NCI-H524 treated with DMSO at 0.1 percent for 48 hours (cell line): Measurements from ENCODE around the gene GFER.
"Not testable (repeated sequence)": the region's sequence is repeated elsewhere in the genome, so short reads cannot be mapped to it uniquely, and the experiment has no call there.

Experiments
- DNase-seq: peaks from one replicate; lab custom pipeline; 2025; lab: John Stamatoyannopoulos, UW

The GFER gene

DNA sequence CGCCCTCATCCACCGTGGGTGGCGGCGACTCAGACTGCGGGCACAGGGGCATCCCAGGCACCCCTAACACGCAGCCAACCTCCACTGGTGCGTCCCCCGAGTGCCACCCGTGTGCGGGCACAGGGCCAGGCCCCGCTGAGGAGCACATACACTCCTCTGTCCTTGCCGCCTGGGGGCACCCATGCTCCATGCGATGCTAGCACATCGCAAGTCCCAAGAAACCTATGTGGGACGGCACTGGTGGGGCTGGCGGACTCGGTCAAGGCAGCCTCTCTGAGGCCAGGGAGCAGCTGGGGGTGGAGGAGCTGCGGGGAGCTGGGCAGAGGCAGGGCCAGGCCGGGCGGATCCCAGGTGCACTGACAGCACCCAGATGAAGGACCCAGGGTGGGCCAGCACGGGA is 21.7 kb downstream of the GFER start:
- DNase-seq = no peak

DNA sequence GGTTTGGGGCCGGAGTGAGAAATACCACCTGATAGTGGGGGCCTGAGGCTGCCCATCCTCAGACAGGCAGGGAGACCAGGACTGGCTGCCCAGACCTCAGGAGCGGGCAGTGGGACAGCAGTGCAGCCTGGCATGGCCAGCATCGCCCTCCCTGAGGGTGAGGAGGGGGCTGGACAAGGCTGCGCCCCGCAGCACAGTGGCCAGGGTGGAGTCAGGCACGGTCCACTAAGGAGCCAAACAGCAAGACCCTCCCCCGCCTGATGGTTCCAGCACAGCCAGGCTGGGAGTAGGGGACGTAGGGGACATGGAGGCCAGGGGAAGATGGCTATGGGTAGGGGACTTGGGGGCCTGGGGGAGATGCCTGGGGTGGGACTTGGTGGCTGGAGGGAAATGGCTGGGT is 22.3 kb downstream of the GFER start:
- DNase-seq = no peak

DNA sequence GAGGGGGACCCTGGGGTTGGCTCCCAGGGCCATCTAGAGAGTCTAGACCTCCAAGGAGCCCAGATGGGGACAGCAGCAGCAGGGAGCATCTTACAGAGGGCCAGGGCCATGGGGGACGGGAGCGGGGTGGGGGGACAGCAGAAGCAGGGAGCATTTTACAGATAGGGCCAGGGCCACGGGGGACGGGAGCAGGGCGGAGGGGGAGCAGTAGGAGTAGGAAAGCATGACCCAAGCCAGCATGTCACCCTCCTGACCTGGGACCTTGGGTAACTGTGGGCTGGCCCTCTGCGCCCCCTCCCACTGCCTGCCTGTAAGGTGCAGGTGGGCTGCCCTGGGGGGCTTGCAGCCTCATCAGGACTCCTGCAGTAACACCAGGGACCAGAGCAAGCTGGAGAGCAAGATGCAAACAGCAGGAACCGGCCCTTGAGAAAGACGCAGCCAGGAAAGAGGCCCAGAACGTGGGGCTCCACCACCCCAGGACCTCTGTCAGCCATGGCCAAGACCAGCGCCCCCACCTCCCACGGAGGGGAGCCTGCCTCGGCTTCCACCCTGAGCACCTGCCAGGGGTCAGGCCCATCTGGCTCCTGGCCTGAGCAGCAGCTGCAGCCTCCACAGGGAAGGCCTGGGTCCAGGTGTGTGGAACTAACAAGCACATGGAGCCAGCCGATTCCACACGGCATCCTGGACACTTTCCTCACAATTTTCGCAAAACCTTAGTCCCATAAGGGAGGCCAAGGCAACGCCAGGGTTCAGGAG is 23.3 kb downstream of the GFER start:
- DNase-seq = no peak

DNA sequence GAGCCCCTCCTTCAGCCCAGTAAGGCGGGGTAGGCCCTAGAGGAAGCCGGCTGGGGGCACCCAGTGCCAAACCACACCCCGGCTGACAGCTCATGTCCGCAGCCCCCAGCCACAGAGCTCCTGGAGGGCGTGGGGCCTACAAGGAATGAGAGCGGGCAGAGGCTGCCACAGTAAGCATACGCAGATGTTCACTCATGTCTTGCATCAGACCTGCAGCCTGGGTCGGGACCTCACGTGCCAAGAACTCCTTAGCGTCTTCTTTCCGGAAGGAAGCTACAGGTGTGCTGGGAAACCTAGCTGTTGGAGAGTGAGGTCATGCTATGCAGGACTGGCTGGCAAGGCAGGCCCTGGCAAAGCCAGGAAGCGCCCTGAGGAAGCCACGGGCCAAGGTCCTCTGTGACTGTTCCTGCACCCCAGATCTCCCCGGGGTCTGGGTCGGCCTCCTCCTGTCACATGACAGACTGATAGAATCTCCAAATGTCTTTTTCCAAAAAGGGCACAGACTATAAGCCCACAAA is 24.1 kb downstream of the GFER start:
- no peak for DNase-seq

DNA sequence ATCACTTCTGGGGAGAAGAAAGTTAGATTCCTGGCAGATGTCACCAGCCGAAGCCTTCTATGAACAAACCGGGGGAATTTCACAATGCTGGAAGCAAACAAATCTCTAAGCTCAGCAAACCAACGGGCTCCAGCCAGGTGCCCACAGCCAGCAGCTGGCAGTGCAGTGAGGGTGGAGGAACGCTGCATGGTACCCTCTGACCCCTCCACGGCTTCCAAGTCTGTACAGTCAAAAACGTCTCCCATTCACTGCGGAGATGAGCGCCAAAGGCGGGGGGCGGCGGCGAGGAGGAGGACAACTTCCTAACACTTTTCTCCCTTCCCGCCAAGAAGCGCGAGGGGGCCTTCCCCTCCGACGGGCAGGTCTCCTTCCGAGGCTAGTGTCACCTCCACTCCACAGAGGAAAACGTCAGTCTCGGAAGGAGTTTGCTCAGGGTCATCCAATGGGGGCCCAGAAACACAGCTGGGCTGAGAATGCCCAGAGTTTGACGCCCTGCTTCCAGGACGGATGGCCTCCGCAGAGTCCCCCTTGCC is 24.7 kb downstream of the GFER start:
- no peak for DNase-seq

DNA sequence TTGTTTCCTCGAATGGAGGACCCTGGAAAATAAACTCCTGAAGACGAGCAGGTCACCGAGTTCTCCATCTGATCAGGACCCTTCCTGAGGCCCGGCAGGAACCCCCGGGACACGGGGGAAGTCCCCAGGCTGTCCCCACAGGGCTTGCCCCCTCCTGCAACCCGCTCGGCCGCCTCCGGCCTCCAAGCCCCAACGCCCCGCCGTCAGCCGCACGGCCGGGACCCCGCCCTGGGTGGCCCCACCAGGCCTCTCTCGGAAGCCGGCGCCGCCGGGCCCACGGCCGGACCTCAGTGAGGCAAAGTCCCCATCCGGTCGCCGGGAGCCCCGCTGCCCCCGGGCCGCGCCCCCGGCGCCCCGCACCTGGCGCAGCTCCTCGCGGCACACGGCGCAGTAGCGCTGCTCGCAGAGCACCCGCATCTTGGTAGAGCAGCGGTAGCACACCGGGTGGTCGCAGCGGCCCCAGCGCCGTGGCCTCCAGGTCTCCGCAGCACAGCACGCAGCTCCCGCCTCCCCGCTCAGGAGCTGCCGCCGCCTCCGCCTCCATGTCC is 25.2 kb downstream of the GFER start:
- DNase-seq = no peak

DNA sequence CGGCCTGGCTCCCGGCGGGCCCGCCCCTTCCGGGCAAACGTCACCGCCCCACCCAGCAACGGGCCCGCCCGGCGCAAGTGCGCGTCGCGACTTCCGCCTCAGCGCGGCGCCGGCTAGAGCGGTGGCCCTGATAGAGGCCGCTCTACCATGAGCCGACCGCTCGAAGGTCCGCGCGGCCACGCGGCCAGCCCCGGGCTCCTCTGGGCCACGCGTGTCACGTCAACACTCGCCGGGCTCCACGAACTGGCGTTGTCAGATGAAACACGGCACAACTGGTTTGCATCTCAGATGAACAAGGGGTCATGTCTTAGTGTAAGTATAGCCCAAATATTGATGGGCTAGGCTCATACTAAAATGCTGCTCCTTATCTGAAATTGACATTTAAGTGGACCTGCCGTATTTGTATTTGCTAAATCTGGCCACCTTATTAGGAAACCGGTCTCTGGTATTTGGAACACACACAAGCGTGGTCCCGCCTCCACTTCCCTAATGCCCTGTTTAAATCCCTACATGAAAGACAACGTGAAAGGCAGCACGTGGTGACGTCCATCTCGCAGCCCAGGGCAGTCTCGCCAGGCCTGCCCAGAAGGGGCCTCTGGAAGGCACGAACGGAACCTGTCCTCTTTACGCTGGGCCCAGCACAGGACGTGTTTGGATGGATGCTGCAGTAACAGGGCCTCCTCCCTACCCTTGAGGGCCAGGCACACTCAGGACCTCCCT is 26.0 kb downstream of the GFER start, which contains the start of gene ZNF598:
TSS of gene ZNF598 (minus strand) at position 31 of the 720 bp plus-strand sequence.
- DNase-seq = peak; percentile 55

DNA sequence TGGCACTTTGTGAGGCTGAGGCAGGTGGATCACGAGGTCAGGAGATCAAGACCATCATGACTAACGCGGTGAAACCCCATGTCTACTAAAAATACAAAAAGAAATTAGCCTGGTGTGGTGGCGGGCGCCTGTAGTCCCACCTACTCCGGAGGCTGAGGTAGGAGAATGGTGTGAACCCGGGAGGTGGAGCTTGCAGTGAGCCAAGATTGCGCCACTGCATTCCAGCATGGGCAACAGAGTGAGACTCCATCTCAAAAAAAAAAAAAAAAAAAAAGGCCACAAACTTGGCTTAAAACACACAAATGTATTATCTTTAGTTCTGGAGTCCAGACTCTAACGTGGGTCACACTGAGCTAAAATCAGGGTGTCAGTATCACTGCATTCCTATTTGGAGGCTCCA is 27.7 kb downstream of the GFER start:
- DNase-seq = not testable (repeated sequence)

DNA sequence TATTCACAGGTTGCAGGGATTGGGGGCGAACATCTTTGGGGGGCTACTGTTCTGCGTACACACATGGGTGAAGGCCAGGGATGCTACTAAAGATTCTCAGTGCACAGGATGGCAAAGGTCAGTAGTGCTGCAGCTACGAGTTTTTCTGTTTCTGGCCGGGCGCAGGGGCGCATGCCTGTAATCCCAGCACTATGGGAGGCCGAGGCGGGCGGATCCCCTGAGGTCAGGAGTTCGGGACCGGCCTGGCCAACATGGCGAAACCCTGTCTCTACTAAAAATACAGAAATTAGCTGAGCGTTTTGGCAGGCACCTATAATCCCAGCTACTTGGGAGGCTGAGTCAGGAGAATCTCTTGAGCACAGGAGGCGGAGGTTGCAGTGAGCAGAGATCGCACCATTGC is 29.5 kb downstream of the GFER start:
- no peak for DNase-seq

DNA sequence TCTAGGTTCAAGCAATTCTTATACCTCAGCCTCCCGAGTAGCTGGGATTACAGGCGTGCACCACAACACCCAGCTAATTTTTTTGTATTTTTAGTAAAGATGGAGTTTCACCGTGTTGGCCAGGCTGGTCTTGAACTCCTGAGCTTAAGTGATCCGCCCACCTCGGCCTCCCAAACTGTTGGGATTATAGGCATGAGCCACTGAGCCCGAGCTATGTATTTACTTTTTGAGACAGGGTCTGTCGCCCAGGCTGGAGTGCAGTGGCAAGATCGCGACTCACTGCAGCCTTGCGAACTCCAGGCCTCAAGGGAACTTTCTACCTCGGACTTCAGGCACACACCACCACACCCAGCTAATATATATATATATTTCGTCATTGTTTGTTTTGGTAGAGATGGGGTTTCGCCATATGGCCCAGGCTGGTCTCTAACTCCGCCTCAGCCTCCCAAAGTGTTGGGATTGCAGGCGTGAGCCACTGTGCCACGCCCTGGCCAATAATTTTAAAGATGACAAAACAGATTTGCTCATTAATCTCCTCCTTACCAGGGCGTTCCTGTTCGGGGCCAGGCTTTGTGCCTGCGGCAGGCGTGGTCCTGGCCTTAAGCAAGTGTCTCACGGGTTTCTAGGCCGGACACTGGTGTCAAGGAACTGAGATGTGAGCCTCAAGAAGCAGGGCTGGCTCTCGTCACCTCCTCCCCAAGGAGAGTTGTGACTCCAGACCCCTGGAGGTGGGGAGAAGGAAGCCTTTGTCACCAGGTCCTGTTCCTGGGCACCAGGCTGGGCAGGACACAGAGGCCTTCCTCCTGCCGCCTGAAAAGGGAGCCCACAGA is 31.3 kb downstream of the GFER start:
- no peak for DNase-seq

DNA sequence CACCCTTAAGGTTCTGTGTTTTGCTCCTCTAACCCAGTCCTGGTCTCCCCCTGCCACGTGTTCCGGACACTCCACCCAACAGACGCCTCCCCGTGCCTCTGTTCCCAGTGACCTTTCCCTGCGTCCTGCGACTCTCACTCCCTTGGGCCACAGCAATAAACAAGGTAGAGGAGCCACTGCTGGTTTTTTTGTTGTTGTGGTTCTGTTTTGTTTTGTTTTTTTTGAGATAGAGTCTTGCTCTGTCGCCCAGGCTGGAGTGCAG is 31.9 kb downstream of the GFER start:
- DNase-seq = no peak

DNA sequence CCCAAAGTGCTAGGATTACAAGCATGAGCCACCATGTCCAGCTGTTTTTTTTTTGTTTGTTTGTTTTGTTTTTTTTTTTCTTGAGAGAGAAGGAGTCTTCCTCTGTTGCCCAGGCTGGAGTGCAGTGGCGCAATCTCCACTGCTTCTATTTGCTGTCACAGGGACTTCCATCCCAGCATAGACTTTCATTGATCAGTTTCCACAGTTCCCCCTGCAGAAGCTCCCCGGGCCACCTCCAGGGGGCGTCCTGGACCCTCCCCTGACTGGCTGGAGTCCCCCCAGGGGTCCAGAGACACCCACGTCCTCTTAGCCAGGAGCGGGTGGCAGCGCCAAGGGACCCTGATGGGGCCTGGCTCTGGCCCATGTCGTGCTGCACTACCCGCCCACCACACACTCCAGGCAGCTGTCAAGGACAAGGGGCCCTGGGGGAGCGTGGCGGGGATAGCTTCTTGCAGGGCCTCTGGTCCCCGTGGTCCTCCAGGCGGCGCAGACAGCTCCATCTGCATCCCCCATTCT is 32.5 kb downstream of the GFER start:
- DNase-seq = no peak

DNA sequence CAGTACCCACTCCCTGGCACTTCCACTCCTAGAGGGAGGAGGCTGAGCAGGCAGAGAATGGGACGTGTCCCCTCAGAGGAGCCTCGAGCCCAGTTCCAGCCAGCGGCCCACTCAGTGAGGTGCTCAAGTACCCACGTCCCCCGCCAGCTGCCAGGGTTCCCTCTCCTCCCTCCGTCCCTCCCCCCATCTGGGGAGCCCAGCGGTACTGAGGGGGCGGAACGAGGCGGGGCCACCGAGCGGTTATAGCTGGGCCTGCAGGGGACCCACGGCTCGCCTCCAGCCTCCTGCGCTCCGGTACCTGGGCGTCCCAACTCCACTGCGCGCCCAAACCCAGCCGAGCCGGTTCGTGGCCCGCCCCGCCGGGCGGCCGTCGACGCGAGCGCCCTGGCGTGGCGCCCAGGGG is 35.5 kb downstream of the GFER start, which contains the start of gene NPW:
TSS of gene NPW (plus strand) at position 268 of the 403 bp plus-strand sequence.
- peak; percentile 65 for DNase-seq

DNA sequence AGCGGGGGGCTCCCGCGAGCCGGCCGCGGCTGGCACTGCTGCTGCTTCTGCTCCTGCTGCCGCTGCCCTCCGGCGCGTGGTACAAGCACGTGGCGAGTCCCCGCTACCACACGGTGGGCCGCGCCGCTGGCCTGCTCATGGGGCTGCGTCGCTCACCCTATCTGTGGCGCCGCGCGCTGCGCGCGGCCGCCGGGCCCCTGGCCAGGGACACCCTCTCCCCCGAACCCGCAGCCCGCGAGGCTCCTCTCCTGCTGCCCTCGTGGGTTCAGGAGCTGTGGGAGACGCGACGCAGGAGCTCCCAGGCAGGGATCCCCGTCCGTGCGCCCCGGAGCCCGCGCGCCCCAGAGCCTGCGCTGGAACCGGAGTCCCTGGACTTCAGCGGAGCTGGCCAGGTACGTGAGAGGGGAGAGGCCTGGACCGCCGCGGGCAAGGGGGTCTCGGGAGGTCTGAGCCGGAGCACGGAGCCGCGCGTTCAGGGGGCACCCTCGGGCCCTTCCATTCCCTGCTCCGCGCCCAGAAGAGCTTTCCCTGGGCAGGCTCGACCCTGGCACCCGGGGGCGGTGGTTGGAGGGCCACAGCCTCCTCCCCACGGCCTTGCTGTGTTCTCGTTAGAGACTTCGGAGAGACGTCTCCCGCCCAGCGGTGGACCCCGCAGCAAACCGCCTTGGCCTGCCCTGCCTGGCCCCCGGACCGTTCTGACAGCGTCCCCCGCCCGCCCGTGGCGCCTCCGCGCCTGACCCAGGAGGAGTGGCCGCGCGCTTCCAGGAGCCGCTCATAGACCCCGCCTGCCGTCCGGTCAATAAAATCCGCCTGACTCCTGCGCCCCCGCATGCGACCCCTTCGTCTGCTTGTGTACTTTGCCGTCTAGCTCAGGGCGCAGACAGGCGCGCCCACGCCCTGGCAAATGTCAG is 36.2 kb downstream of the GFER start:
- no peak for DNase-seq

DNA sequence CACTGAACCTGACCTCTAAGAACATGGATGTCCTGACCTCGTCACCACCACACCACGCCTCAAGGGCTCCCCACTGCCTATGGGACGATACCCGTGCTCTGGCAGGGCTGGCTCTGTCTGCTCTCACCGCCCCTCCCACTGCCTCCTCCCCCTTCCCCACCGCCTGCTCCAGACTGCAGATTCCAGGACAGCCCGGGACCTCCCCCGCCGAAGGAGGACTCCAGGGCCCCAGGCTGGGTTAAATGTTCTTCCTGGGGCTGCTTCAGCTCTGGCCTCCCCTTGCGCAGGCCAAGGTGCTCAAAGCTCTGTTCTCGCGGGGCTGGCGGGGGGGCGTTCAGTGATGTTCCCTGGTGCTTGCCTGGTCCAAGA is 38.7 kb downstream of the GFER start:
- DNase-seq = no peak

DNA sequence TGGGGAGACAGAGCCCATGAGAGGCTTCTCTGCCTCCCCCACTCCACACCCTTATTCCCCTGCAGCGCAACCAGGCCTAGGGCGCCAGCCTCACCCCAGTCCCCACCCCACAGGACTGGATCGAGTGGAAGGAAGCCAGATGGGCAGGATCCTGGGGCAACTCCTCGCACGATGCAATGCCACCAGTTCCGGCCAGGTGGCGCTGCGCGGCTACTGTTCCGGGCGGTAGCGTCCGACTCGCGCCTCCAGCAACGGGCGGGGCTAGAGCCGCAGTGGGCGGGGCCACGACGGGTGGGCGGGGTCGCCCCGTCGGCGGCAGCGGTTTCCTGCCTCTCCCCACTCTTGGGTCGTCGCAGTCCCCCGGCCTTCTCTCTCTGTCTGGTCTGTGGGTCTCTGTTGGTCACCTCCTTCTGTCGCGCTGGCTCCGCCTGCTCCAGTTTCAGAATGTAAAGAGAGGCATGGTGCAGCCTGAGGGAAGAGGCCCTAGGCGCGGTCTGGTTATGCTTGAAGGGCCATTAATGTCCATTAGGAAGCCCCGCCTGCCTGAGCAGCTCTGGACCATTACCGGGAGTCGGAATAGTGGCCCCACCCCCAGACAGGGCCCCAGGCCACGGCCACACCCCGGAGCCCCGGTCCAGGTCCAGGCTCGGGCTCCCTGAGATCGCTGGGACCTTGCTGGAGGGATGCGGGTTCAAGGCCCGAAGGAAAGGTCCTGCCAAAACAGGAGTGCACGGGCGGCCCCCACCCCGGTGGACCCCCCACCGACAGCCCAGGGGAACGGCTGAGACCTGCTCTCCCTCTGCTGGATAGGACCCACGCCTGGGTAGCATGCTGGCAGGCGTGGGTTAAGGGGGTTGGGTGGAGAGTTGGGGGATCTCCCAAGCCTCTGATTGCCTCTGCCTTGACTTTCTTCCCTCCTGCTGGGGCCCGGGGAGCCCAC is 39.4 kb downstream of the GFER start:
- no peak for DNase-seq

DNA sequence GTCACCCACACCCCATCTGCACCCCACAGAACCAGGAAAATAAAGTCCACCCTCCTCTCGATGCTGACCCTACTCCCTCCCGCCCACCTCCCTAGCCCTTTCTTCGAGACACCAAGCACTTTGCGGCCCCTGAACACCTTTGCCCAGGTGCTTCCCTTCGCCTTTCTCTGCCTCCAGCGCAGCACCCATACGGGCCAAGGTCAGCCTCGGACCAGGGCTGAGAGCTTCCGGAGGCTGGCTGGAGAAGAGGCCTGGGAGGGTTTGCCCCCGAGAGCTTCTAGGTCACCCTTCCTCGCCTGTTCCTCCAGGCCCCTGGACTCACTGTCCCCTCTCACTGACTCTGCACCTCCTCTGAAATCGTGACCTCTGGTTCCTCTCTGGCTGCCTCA is 40.0 kb downstream of the GFER start:
- DNase-seq = no peak

DNA sequence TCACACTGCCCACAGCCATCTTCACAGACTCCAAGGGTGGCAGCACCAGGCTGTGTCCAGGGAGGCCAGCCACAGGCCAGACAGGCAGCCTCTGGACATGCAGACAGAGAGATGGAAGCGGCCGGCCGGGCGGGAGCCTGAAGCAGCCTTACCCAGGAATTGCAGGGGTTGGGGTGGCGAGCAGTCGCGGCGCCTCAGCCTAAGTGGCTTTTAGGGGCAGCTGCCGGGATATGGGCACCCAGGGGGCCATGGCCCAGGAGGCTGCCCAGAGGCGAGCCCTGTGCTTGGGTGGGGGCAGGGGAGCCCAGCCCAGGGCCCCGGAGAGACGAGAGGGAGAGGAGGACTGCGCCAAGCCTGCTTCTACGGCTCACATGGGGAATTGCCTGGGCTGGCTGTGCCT is 41.3 kb downstream of the GFER start:
- DNase-seq = no peak

DNA sequence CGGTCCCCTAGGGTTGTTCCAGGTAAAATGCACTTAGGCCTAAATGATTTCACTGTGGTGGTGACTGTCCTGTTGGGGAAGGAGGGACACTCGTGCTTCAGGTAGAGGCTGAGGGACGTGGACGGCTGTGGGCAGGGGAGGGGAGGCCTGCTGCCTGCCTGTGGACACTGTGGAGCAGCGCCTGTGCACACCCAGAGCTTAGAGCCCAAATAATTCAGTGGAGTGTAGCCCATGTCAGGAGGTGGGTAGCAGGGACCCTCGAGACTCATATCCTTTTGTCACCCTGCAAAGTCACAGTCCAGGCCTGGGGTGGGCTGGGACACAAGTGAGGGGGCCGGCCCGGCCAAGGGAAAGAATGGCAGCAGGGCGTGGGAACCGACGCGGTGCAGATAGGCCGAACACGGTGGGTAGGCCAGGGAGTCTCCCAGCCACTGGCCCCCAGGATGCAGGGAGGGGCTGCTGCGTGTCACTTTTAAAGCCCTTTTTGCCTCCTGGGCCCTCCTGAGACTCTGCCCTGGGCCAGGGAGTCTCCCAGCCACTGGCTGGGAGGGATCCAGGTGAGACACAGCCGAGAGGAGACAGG is 42.0 kb downstream of the GFER start:
- DNase-seq = no peak
